PC-9 (cell line): ENCODE data around the gene SEMA4A.

Experiments used
- CTCF ChIP-seq: fragments of 200-600 bp; sonication (generic); conservative IDR thresholded peaks from 2 replicates; pipeline ENCODE4 v1.6.1; 2017; ENCODE audit warnings: mixed run types, antibody characterized with exemption, mild to moderate bottlenecking, moderate library complexity
- EZH2 ChIP-seq: fragments of 200-600 bp; sonication (generic); IDR thresholded peaks from 2 replicates; pipeline ENCODE4 v1.8.0; 2017; ENCODE audit warnings: antibody characterized with exemption, low read depth

- TF ChIP-seq CTCF (no peak), EZH2 (no peak)
Observed at GRCh38 chr1:156196445-156196844, 43.1 kb downstream of the SEMA4A start.
